HL-60 (cell line): ENCODE data around the gene ABCA4.

Experiments used
- DNase-seq, 2 experiments: peaks; one replicate each; pipeline ENCODE4 v3.0.0-alpha.2; 2010 to 2020; ENCODE audit warnings: low read depth in 1 of 2, low spot score in 1 of 2
- H3K27ac ChIP-seq: fragments of 250-450 bp; sonication (Bioruptor Pico); replicated peaks from 2 replicates; pipeline ENCODE4 v1.5.1; 2020; ENCODE audit warnings: mild to moderate bottlenecking, moderate library complexity
- H3K27me3 ChIP-seq: fragments of 250-450 bp; sonication (Bioruptor Pico); 2 replicates; pipeline ENCODE4 v1.5.1; 2021; ENCODE audit warnings: mild to moderate bottlenecking, moderate library complexity; ENCODE audit not compliant: insufficient read depth, poor library complexity, severe bottlenecking
- H3K4me3 ChIP-seq: replicated peaks from 2 replicates; pipeline ENCODE4 v1.5.1; 2011; ENCODE audit warnings: mild to moderate bottlenecking, control low read depth, low read length; ENCODE audit not compliant: insufficient read depth
- GABPA ChIP-seq: IDR thresholded peaks from 2 replicates; pipeline ENCODE4 v1.6.1; 2012; ENCODE audit warnings: low read depth
- POLR2AphosphoS5 ChIP-seq: IDR thresholded peaks from 2 replicates; pipeline ENCODE4 v1.6.1; 2012; ENCODE audit warnings: low read depth
- SPI1 ChIP-seq: IDR thresholded peaks from 2 replicates; pipeline ENCODE4 v1.6.1; 2012; ENCODE audit warnings: low read depth, mild to moderate bottlenecking, borderline replicate concordance
- TF ChIP-seq, protein P1 (sequence below): IDR thresholded peaks from 2 replicates; pipeline ENCODE4 v1.6.1; 2012; ENCODE audit warnings: low read depth; ENCODE audit not compliant: insufficient replicate concordance
- TF ChIP-seq, protein P2 (sequence below): IDR thresholded peaks from one replicate; pipeline ENCODE4 v1.5.1; 2011; ENCODE audit warnings: low read length, control low read depth, inconsistent platforms; ENCODE audit not compliant: insufficient read depth

ABCA4 gene

GRCh38 chr1:94115900-94116436 is 5.0 kb downstream of the ABCA4 start:
- TF ChIP-seq, protein P1, sequence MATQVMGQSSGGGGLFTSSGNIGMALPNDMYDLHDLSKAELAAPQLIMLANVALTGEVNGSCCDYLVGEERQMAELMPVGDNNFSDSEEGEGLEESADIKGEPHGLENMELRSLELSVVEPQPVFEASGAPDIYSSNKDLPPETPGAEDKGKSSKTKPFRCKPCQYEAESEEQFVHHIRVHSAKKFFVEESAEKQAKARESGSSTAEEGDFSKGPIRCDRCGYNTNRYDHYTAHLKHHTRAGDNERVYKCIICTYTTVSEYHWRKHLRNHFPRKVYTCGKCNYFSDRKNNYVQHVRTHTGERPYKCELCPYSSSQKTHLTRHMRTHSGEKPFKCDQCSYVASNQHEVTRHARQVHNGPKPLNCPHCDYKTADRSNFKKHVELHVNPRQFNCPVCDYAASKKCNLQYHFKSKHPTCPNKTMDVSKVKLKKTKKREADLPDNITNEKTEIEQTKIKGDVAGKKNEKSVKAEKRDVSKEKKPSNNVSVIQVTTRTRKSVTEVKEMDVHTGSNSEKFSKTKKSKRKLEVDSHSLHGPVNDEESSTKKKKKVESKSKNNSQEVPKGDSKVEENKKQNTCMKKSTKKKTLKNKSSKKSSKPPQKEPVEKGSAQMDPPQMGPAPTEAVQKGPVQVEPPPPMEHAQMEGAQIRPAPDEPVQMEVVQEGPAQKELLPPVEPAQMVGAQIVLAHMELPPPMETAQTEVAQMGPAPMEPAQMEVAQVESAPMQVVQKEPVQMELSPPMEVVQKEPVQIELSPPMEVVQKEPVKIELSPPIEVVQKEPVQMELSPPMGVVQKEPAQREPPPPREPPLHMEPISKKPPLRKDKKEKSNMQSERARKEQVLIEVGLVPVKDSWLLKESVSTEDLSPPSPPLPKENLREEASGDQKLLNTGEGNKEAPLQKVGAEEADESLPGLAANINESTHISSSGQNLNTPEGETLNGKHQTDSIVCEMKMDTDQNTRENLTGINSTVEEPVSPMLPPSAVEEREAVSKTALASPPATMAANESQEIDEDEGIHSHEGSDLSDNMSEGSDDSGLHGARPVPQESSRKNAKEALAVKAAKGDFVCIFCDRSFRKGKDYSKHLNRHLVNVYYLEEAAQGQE = no peak
- TF ChIP-seq GABPA = no peak
- no peak for TF ChIP-seq POLR2AphosphoS5
- TF ChIP-seq SPI1 = no peak
- TF ChIP-seq, protein P2, sequence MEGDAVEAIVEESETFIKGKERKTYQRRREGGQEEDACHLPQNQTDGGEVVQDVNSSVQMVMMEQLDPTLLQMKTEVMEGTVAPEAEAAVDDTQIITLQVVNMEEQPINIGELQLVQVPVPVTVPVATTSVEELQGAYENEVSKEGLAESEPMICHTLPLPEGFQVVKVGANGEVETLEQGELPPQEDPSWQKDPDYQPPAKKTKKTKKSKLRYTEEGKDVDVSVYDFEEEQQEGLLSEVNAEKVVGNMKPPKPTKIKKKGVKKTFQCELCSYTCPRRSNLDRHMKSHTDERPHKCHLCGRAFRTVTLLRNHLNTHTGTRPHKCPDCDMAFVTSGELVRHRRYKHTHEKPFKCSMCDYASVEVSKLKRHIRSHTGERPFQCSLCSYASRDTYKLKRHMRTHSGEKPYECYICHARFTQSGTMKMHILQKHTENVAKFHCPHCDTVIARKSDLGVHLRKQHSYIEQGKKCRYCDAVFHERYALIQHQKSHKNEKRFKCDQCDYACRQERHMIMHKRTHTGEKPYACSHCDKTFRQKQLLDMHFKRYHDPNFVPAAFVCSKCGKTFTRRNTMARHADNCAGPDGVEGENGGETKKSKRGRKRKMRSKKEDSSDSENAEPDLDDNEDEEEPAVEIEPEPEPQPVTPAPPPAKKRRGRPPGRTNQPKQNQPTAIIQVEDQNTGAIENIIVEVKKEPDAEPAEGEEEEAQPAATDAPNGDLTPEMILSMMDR = no peak
- Histone ChIP-seq H3K4me3 (no peak overlapping the region), H3K27me3 (peaks cover 4% of the 10 kb centered on the region), H3K27ac (no peak overlapping the region)
- DNase-seq = no peak

GRCh38 chr1:94115254-94115899 is 5.6 kb downstream of the ABCA4 start:
- TF ChIP-seq SPI1 = no peak
- TF ChIP-seq, protein P1 = no peak
- TF ChIP-seq POLR2AphosphoS5 = no peak
- TF ChIP-seq, protein P2 = no peak
- TF ChIP-seq GABPA = no peak
- no peak for DNase-seq
- H3K27me3 ChIP-seq = peaks cover 7% of the 10 kb centered on the region
- no peak overlapping the region for H3K4me3 ChIP-seq
- no peak overlapping the region for H3K27ac ChIP-seq

DNA sequence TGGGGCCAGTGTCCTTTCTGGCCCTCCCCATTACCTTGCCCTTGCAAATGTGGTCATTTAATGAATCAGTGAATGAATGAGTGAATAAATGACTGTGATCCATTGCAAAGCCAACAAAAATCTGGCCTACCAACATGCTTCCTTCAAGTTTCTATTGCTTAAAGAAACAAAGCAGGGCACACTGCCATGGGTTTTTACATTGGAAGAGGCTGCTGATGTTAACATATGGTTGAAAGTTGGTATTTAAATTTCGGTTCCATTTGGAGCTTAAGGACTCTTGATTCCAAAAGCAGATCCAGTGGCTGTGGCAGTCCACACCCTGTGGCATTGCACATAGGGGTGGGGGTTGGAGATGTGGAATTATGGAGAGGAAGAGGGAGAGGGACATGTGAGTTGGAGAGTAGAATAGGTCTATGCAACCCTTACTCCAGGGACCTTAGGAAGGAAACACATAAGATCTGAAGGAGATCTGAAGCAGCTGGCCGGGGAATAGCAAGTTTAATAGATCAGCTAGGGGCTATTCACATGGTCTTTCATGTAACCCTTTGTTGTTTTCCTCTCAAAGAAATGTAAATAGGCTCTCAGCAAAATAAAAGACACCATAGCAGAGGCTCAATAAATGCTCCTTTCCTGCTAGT is 7.2 kb downstream of the ABCA4 start:
- no peak overlapping the region for H3K27ac ChIP-seq
- TF ChIP-seq SPI1 (no peak), POLR2AphosphoS5 (no peak), GABPA (no peak)
- TF ChIP-seq, protein P2 = no peak
- TF ChIP-seq, protein P1 = no peak
- H3K4me3 ChIP-seq = no peak overlapping the region
- peaks cover 4% of the 10 kb centered on the region for H3K27me3 ChIP-seq
- no peak for DNase-seq
